Esophagus muscularis mucosa (tissue), 4 donors: ENCODE measurements around the gene C16orf90. TPM values are rescaled to one million over a fixed set of nuclear protein-coding genes. Genes with fewer than 3 reads are reported as not detected.
A peak's percentile ranks its signal among the peaks of the same experiment; 100 is the strongest.
"Not testable (repeated sequence)": the region's sequence is repeated elsewhere in the genome, so short reads cannot be mapped to it uniquely, and the experiment has no call there.

Source experiments
- DNase-seq: peaks from one replicate; pipeline ENCODE4 v3.0.0-alpha.2; 2017; ENCODE audit errors: extremely low spot score
- H3K27ac ChIP-seq, 4 donors: fragments of 200-600 bp; sonication (generic); replicated peaks in 1 of 4; 1 replicate in 3 of 4; 2 replicates in 1 of 4; pipeline ENCODE4 v1.5.1; 2016 to 2019; ENCODE audit warnings: mild to moderate bottlenecking in 1 of 4
- H3K27me3 ChIP-seq, 4 donors: fragments of 200-600 bp; sonication (generic); one replicate each; pipeline versions ENCODE4 v1.5.1 to v1.6.0; 2016 to 2019
- H3K36me3 ChIP-seq, 4 donors: fragments of 200-600 bp; sonication (generic); one replicate each; pipeline ENCODE4 v1.5.1; 2016 to 2019
- H3K4me1 ChIP-seq, 4 donors: fragments of 200-600 bp; sonication (generic); one replicate each; pipeline ENCODE4 v1.5.1; 2016 to 2019
- H3K4me3 ChIP-seq, 4 donors: fragments of 200-600 bp; sonication (generic); 1 replicate in 2 of 4; 2 replicates in 2 of 4; pipeline ENCODE4 v1.5.1; 2016 to 2019; ENCODE audit warnings: mild to moderate bottlenecking in 4 of 4, moderate library complexity in 1 of 4
- H3K9me3 ChIP-seq, 4 donors: fragments of 200-600 bp; sonication (generic); 1 replicate in 3 of 4; 2 replicates in 1 of 4; pipeline ENCODE4 v1.5.1; 2016 to 2019
- EP300 ChIP-seq: sonication (generic); formaldehyde crosslinking; IDR thresholded peaks from one replicate; pipeline ENCODE4 v1.6.1; 2017; ENCODE audit warnings: antibody characterized with exemption
- POLR2A ChIP-seq: fragments of 450-650 bp; IDR thresholded peaks from one replicate; pipeline ENCODE4 v1.6.1; 2017; ENCODE audit warnings: antibody characterized with exemption, moderate library complexity, mild to moderate bottlenecking, low read depth
- POLR2AphosphoS5 ChIP-seq, 2 donors: sonication (generic); formaldehyde crosslinking; IDR thresholded peaks; one replicate each; pipeline ENCODE4 v1.6.1; 2017; ENCODE audit warnings: antibody characterized with exemption in 2 of 2
- WGBS: methylation state at CpG from one replicate; pipeline ENCODE4 v1.1.5; 2018; 5-methylcytosine and 5-hydroxymethylcytosine counted together
- intact Hi-C: fragments of 100-400 bp; cut with DNase I; formaldehyde crosslinking; loops from one replicate; pipeline ENCODE4 v1.15.1; 2023
- total RNA-seq, 4 donors: library from RNA; depleted of rRNA; stranded (reverse); fragments of >200 nt; gene quantifications; one replicate each; pipeline versions ENCODE4 v1.1.0 to v1.2.1, GENCODE V29; 2016
- TF ChIP-seq, protein P1 (sequence below), 3 experiments: fragments of 200-600 bp in 2 of 3; fragments of 450-650 bp in 1 of 3; sonication (generic) in 2 of 3; IDR thresholded peaks; one replicate each; pipeline ENCODE4 v1.5.1; 2017 to 2019; ENCODE audit warnings: antibody characterized with exemption in 3 of 3, mild to moderate bottlenecking in 2 of 3, moderate library complexity in 1 of 3

Gene C16orf90
- total RNA-seq, 4 donors from 2014 or later: not detected

DNA sequence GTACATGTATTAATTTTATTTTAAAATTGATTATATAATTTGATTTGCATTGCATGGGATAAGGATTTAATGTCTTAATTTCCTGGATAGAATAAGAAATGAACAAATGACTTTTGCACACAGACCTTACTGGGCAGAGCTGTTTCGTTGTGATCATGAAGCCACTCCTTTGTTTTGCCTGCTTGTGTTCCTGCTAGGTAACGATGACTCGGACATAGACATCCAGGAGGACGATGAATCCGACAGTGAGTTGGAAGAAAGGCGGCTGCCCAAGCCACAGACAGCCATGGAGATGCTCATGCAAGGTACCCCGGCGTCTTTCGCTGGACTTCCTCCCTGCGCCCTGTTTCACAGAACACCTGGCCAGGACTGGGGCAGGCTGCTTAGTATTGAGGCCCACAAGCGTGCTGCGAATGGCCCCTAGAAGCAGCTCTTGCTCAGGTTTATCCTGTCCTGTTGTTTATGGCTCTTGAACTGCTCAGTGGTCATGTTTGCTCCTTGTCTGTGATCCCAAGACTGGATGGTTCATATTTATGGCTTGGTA lies 35.2 kb upstream of the C16orf90 start:
- Histone ChIP-seq H3K4me1 (peaks cover 0 to 6% (median 3%) of the 10 kb centered on the region in 4 donors), H3K4me3 (no peak overlapping the region), H3K36me3 (peaks cover 28 to 89% (median 72%) of the 10 kb centered on the region in 4 donors), H3K9me3 (no peaks in the 10 kb centered on the region), H3K27ac (no peak overlapping the region), H3K27me3 (no peaks in the 10 kb centered on the region)
- intact Hi-C loops: no loop called here
- DNase-seq: no peak
- 92% methylated on average over 10 of the region's 12 CpGs for WGBS
- TF ChIP-seq POLR2AphosphoS5 (IDR thresholded peaks at IDR 0.05): no peak
- no peak for TF ChIP-seq POLR2A
- no peak for TF ChIP-seq EP300
- TF ChIP-seq, protein P1, sequence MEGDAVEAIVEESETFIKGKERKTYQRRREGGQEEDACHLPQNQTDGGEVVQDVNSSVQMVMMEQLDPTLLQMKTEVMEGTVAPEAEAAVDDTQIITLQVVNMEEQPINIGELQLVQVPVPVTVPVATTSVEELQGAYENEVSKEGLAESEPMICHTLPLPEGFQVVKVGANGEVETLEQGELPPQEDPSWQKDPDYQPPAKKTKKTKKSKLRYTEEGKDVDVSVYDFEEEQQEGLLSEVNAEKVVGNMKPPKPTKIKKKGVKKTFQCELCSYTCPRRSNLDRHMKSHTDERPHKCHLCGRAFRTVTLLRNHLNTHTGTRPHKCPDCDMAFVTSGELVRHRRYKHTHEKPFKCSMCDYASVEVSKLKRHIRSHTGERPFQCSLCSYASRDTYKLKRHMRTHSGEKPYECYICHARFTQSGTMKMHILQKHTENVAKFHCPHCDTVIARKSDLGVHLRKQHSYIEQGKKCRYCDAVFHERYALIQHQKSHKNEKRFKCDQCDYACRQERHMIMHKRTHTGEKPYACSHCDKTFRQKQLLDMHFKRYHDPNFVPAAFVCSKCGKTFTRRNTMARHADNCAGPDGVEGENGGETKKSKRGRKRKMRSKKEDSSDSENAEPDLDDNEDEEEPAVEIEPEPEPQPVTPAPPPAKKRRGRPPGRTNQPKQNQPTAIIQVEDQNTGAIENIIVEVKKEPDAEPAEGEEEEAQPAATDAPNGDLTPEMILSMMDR (IDR thresholded peaks at IDR 0.05): no peak

- intact Hi-C loops: no loop called here
- no peak for DNase-seq
- Histone ChIP-seq H3K4me1 (peaks cover 0 to 6% (median 3%) of the 10 kb centered on the region in 4 donors), H3K4me3 (no peak overlapping the region), H3K9me3 (no peaks in the 10 kb centered on the region), H3K36me3 (peaks cover 38 to 89% (median 69%) of the 10 kb centered on the region in 4 donors), H3K27ac (no peak overlapping the region), H3K27me3 (no peaks in the 10 kb centered on the region)
- TF ChIP-seq, protein P1 (IDR thresholded peaks at IDR 0.05): no peak
- TF ChIP-seq POLR2A: no peak
- no peak for TF ChIP-seq EP300
- TF ChIP-seq POLR2AphosphoS5 (IDR thresholded peaks at IDR 0.05): no peak
Measured at GRCh38 chr16:3529175-3529574, 33.9 kb upstream of the C16orf90 start.

DNA sequence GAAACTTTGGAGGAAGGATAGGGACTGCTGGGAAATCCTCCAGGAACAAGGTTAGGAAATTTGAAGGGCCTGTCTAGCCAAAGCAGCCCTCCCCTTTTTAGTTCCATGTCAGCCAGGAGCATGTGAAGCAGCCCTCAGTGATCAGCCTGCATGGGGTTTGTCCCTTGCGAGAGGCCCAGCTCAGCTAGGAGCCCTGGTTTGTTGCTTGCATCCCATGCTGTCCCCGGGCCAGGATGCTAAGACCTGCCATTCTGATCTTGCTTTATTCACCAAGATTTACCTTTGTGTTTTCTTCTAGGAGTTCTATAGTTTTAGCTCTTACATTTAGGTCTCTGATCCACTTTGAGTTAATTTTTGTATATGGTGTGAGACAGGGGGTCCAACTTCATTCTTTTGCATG lies 33.1 kb upstream of the C16orf90 start:
- TF ChIP-seq, protein P1 (IDR thresholded peaks at IDR 0.05): no peak
- TF ChIP-seq POLR2AphosphoS5 (IDR thresholded peaks at IDR 0.05) (no peak), EP300 (no peak), POLR2A (no peak)
- Histone ChIP-seq H3K27me3 (no peaks in the 10 kb centered on the region), H3K4me3 (no peak overlapping the region), H3K9me3 (no peaks in the 10 kb centered on the region), H3K4me1 (peaks cover 0 to 6% (median 3%) of the 10 kb centered on the region in 4 donors), H3K27ac (no peak overlapping the region), H3K36me3 (peaks cover 45 to 89% (median 69%) of the 10 kb centered on the region in 4 donors)
- WGBS: 100% methylated on average over 2 of the region's 2 CpGs
- intact Hi-C loops: no loop called here
- no peak for DNase-seq

DNA sequence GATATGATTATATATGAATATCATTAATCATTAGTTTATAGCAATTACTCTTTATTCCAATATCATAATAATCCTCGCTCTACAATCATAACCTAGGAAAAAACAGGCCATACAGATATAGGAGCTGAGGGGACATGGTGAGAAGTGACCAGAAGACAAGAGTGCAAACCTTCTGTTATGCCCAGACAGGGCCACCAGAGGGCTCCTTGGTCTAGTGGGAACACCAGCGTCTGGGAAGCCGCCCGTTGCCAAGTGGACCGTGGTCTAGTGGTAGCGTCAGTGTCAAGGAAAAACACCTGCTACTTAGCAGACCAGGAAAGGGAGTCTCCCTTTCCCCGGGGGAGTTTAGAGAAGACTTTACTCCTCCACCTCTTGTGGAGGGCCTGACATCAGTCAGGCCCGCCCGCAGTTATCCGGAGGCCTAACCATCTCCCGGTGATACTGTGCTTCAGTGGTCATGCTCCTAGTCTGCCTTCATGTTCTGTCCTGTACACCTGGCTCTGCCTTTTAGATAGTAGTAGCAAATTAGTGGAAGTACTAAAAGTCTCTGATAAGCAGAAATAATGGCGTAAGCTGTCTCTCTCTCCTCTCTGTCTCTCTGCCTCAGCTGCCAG lies 32.0 kb upstream of the C16orf90 start:
- H3K9me3 ChIP-seq, H3K4me1 ChIP-seq, DNase-seq, intact Hi-C loops, H3K27ac ChIP-seq, H3K27me3 ChIP-seq, H3K4me3 ChIP-seq: not testable (repeated sequence)
- TF ChIP-seq, protein P1 (IDR thresholded peaks at IDR 0.05): peak; percentile 54 to 72 (median 65)
- peak in 1 of 2 donors; percentile 14 for TF ChIP-seq POLR2AphosphoS5 (IDR thresholded peaks at IDR 0.05)
- WGBS: 67% methylated on average over 11 of the region's 12 CpGs
- peaks cover 39 to 89% (median 66%) of the 10 kb centered on the region in 4 donors for H3K36me3 ChIP-seq
